Large intestine (tissue), 3 donors: ENCODE results near the gene LRFN4. TPM values are rescaled to one million over a fixed set of nuclear protein-coding genes. Genes with fewer than 3 reads are reported as not detected.

Experiments
- DNase-seq, 2 donors: peaks; one replicate each; pipeline versions ENCODE4 v3.0.0 to v3.0.0-alpha.2; 2013
- H3K27ac ChIP-seq: one replicate; pipeline ENCODE4 v1.5.1; 2013; ENCODE audit warnings: low read length
- H3K27me3 ChIP-seq: 2 replicates; pipeline ENCODE4 v1.6.1; 2013; ENCODE audit warnings: low read length; ENCODE audit not compliant: control insufficient read depth, insufficient read depth
- H3K36me3 ChIP-seq: 2 replicates; pipeline ENCODE4 v1.6.1; 2013; ENCODE audit warnings: low read length; ENCODE audit not compliant: control insufficient read depth, insufficient read depth
- H3K4me1 ChIP-seq: one replicate; pipeline ENCODE4 v1.6.1; 2013; ENCODE audit warnings: low read length; ENCODE audit not compliant: control insufficient read depth, insufficient read depth
- H3K4me3 ChIP-seq: one replicate; pipeline ENCODE4 v1.5.1; 2013; ENCODE audit warnings: low read length
- H3K9me3 ChIP-seq: one replicate; pipeline ENCODE4 v1.6.1; 2013; ENCODE audit warnings: mild to moderate bottlenecking, low read depth, low read length, moderate library complexity; ENCODE audit not compliant: control insufficient read depth
- WGBS: methylation state at CpG from one replicate; pipeline ENCODE4 v1.1.5; 2013; ENCODE audit warnings: low lambda C conversion rate; ENCODE audit not compliant: insufficient coverage; 5-methylcytosine and 5-hydroxymethylcytosine counted together
- polyA plus RNA-seq: library from polyadenylated mRNA; unstranded; fragments of 120-200 nt; gene quantifications from one replicate; pipeline ENCODE4 v1.2.1, GENCODE V29; 2013

LRFN4 gene
- polyA plus RNA-seq, 1 donor = 15.7 TPM

GRCh38 chr11:66851239-66851596, 5.6 kb upstream of the LRFN4 start:
- no peaks in the 10 kb centered on the region for H3K27me3 ChIP-seq
- H3K27ac ChIP-seq = no peak overlapping the region
- H3K4me1 ChIP-seq = peaks cover 6% of the 10 kb centered on the region
- no peak for DNase-seq
- H3K9me3 ChIP-seq = no peaks in the 10 kb centered on the region
- WGBS = no CpG with 5 or more reads among the region's 4 CpGs
- peaks cover 31% of the 10 kb centered on the region for H3K36me3 ChIP-seq
- H3K4me3 ChIP-seq = no peak overlapping the region

- no CpG with 5 or more reads among the region's 26 CpGs for WGBS
- DNase-seq = no peak
Measured at GRCh38 chr11:66851698-66852465, 5.0 kb upstream of the LRFN4 start.

GRCh38 chr11:66852466-66853241, 4.2 kb upstream of the LRFN4 start:
- H3K27me3 ChIP-seq = no peaks in the 10 kb centered on the region
- WGBS = no CpG with 5 or more reads among the region's 26 CpGs
- H3K4me1 ChIP-seq = peaks cover 6% of the 10 kb centered on the region
- peaks cover 2% of the 10 kb centered on the region for H3K9me3 ChIP-seq
- H3K4me3 ChIP-seq = no peak overlapping the region
- H3K36me3 ChIP-seq = peaks cover 20% of the 10 kb centered on the region
- H3K27ac ChIP-seq = no peak overlapping the region
- no peak for DNase-seq

More at GRCh38 chr11:66851698-66852465, 5.0 kb upstream of the LRFN4 start:
- no peak overlapping the region for H3K4me3 ChIP-seq
- H3K36me3 ChIP-seq = peaks cover 25% of the 10 kb centered on the region
- H3K9me3 ChIP-seq = no peaks in the 10 kb centered on the region
- H3K27me3 ChIP-seq = no peaks in the 10 kb centered on the region
- no peak overlapping the region for H3K27ac ChIP-seq
- H3K4me1 ChIP-seq = peaks cover 6% of the 10 kb centered on the region

- Histone ChIP-seq H3K27ac (no peak overlapping the region), H3K36me3 (peaks cover 13% of the 10 kb centered on the region), H3K4me3 (no peak overlapping the region), H3K4me1 (peaks cover 6% of the 10 kb centered on the region), H3K9me3 (peaks cover 7% of the 10 kb centered on the region), H3K27me3 (no peaks in the 10 kb centered on the region)
- no CpG with 5 or more reads among the region's 26 CpGs for WGBS
- no peak for DNase-seq
Measured at GRCh38 chr11:66853242-66854229, 3.3 kb upstream of the LRFN4 start.

- H3K4me1 ChIP-seq = peaks cover 6% of the 10 kb centered on the region
- no CpG with 5 or more reads among the region's 12 CpGs for WGBS
- H3K4me3 ChIP-seq = no peak overlapping the region
- no peak for DNase-seq
- peaks cover 6% of the 10 kb centered on the region for H3K36me3 ChIP-seq
- H3K27me3 ChIP-seq = no peaks in the 10 kb centered on the region
- H3K9me3 ChIP-seq = peaks cover 7% of the 10 kb centered on the region
- no peak overlapping the region for H3K27ac ChIP-seq
Measured at GRCh38 chr11:66854231-66854661, 2.6 kb upstream of the LRFN4 start.

GRCh38 chr11:66854729-66855211, 2.1 kb upstream of the LRFN4 start:
- Histone ChIP-seq H3K4me3 (no peak overlapping the region), H3K27ac (no peak overlapping the region), H3K27me3 (no peaks in the 10 kb centered on the region), H3K36me3 (peaks cover 6% of the 10 kb centered on the region), H3K4me1 (peaks cover 6% of the 10 kb centered on the region), H3K9me3 (peaks cover 7% of the 10 kb centered on the region)
- WGBS = no CpG with 5 or more reads among the region's 15 CpGs
- DNase-seq = no peak

GRCh38 chr11:66855574-66856495, 1.0 kb upstream of the LRFN4 start:
- DNase-seq = peak; percentile 92 to 96
- Histone ChIP-seq H3K27me3 (no peaks in the 10 kb centered on the region), H3K27ac (peak overlapping the region; percentile 79), H3K4me1 (peaks cover 6% of the 10 kb centered on the region), H3K36me3 (peaks cover 2% of the 10 kb centered on the region), H3K4me3 (peak overlapping the region; percentile 80), H3K9me3 (peaks cover 7% of the 10 kb centered on the region)
- WGBS = no CpG with 5 or more reads among the region's 51 CpGs

GRCh38 chr11:66857234-66857926, 516 bp downstream of the LRFN4 start:
- H3K4me1 ChIP-seq = peaks cover 6% of the 10 kb centered on the region
- H3K27ac ChIP-seq = no peak overlapping the region
- peak overlapping the region; percentile 40 for H3K4me3 ChIP-seq
- H3K9me3 ChIP-seq = peaks cover 7% of the 10 kb centered on the region
- WGBS = no CpG with 5 or more reads among the region's 47 CpGs
- H3K27me3 ChIP-seq = no peaks in the 10 kb centered on the region
- H3K36me3 ChIP-seq = peaks cover 2% of the 10 kb centered on the region
- peak; percentile 50 to 70 for DNase-seq

GRCh38 chr11:66857927-66858185, 992 bp downstream of the LRFN4 start:
- Histone ChIP-seq H3K36me3 (peaks cover 2% of the 10 kb centered on the region), H3K27ac (no peak overlapping the region), H3K4me1 (peaks cover 6% of the 10 kb centered on the region), H3K9me3 (peaks cover 7% of the 10 kb centered on the region), H3K27me3 (no peaks in the 10 kb centered on the region), H3K4me3 (no peak overlapping the region)
- WGBS = no CpG with 5 or more reads among the region's 19 CpGs
- no peak for DNase-seq
